Endothelial cell of umbilical vein (primary cell): Measurements from ENCODE around the gene PLCH1. TPM values are rescaled to one million over a fixed set of nuclear protein-coding genes. Genes with fewer than 3 reads are reported as not detected.

ENCODE experiments used
- BruUV-seq: library from RNA; stranded (reverse); fragments of 400-500 nt; replicated peaks from 2 replicates; lab custom pipeline; 2021; lab: Mats Ljungman, UMichigan
- CTCF ChIA-PET: fragments of 300-600, 350-600 bp; sonication (Branson Sonifier 250); formaldehyde crosslinking; loops from one replicate; lab custom pipeline; 2021; ENCODE audit warnings: antibody characterized with exemption, inconsistent platforms; lab: Charles Lee
- POLR2A ChIA-PET: fragments of 300-600, 350-600 bp; sonication (Branson Sonifier 250); formaldehyde crosslinking; loops from one replicate; lab custom pipeline; 2021; ENCODE audit warnings: antibody characterized with exemption, inconsistent platforms; lab: Charles Lee
- DNase-seq: peaks from one replicate; pipeline ENCODE4 v3.0.0-alpha.2; 2011; ENCODE audit warnings: low read depth, low spot score
- FAIRE-seq: peaks from 2 replicates; lab custom pipeline; 2011; peaks lifted over from hg19 to GRCh38; lab: Jason Lieb, UNC
- H2AFZ ChIP-seq: 2 replicates; pipeline ENCODE4 v1.6.0; 2012; ENCODE audit warnings: low read depth, low read length, control low read depth, inconsistent platforms
- H3K27ac ChIP-seq: 2 replicates; pipeline ENCODE4 v1.5.1; 2011; ENCODE audit warnings: low read depth, mild to moderate bottlenecking, control low read depth, low read length, moderate library complexity; ENCODE audit not compliant: insufficient read depth
- H3K27me3 ChIP-seq, 2 experiments: 2 replicates each; pipeline versions ENCODE4 v1.6.0 to v1.6.1; 2011; ENCODE audit warnings: low read length in 2 of 2, mixed read lengths in 1 of 2; ENCODE audit not compliant: control insufficient read depth in 2 of 2, insufficient read depth in 2 of 2
- H3K36me3 ChIP-seq, 2 experiments: 2 replicates in 1 of 2; 3 replicates in 1 of 2; pipeline ENCODE4 v1.5.1; 2011; ENCODE audit warnings: low read length in 2 of 2, mild to moderate bottlenecking in 1 of 2, moderate library complexity in 1 of 2; ENCODE audit not compliant: control insufficient read depth in 2 of 2, insufficient read depth in 2 of 2; ENCODE audit errors: extremely low read depth in 1 of 2
- H3K4me1 ChIP-seq: 3 replicates; pipeline ENCODE4 v1.5.1; 2011; ENCODE audit warnings: mild to moderate bottlenecking, low read length; ENCODE audit not compliant: control insufficient read depth, insufficient read depth; ENCODE audit errors: extremely low read depth
- H3K4me2 ChIP-seq: 2 replicates; pipeline ENCODE4 v1.6.1; 2011; ENCODE audit warnings: low read length, control low read depth, mixed read lengths; ENCODE audit not compliant: insufficient read depth
- H3K4me3 ChIP-seq, 3 experiments: fragments of 200-600 bp in 1 of 3; sonication (generic), shearing (Covaris generic) in 1 of 3; replicated peaks in 1 of 3; 2 replicates each; pipeline ENCODE4 v1.5.1; 2011 to 2016; ENCODE audit warnings: control low read depth in 3 of 3, low read length in 3 of 3, mild to moderate bottlenecking in 2 of 3, inconsistent platforms in 1 of 3, low read depth in 1 of 3, moderate library complexity in 1 of 3; ENCODE audit not compliant: insufficient read depth in 1 of 3
- H3K79me2 ChIP-seq: 2 replicates; pipeline ENCODE4 v1.6.0; 2012; ENCODE audit warnings: low read length, inconsistent platforms; ENCODE audit not compliant: control insufficient read depth, insufficient read depth
- H3K9ac ChIP-seq: replicated peaks from 2 replicates; pipeline ENCODE3; 2011; ENCODE audit warnings: low read length, control low read depth; ENCODE audit not compliant: insufficient read depth; ENCODE audit errors: extremely low read depth
- H3K9me1 ChIP-seq: replicated peaks from 3 replicates; pipeline ENCODE4 v1.6.0; 2011; ENCODE audit warnings: mild to moderate bottlenecking, low read length; ENCODE audit not compliant: control insufficient read depth, insufficient read depth; ENCODE audit errors: extremely low read depth
- H3K9me3 ChIP-seq: replicated peaks from 2 replicates; pipeline ENCODE4 v1.5.1; 2012; ENCODE audit warnings: low read length, inconsistent platforms; ENCODE audit not compliant: control insufficient read depth, insufficient read depth
- H4K20me1 ChIP-seq: replicated peaks from 2 replicates; pipeline ENCODE3; 2011; ENCODE audit warnings: mild to moderate bottlenecking, low read length; ENCODE audit not compliant: control insufficient read depth, insufficient read depth; ENCODE audit errors: extremely low read depth
- EZH2 ChIP-seq: IDR thresholded peaks from 2 replicates; pipeline ENCODE4 v1.6.1; 2012; ENCODE audit warnings: borderline replicate concordance, low read depth, mild to moderate bottlenecking, moderate library complexity, low read length, inconsistent platforms; ENCODE audit not compliant: severe bottlenecking
- FOS ChIP-seq: IDR thresholded peaks from 2 replicates; pipeline ENCODE4 v1.6.1; 2011; ENCODE audit warnings: mild to moderate bottlenecking, low read length, moderate library complexity, borderline replicate concordance; ENCODE audit not compliant: insufficient read depth
- GATA2 ChIP-seq: IDR thresholded peaks from 2 replicates; pipeline ENCODE4 v1.7.0; 2011; ENCODE audit warnings: low read depth, mild to moderate bottlenecking, moderate library complexity, mixed read lengths, low read length; ENCODE audit not compliant: insufficient read length, insufficient read depth
- JUN ChIP-seq: IDR thresholded peaks from 2 replicates; pipeline ENCODE4 v1.6.1; 2011; ENCODE audit warnings: borderline replicate concordance, low read depth; ENCODE audit not compliant: insufficient read length, insufficient read depth
- MYC ChIP-seq: IDR thresholded peaks from one replicate; pipeline ENCODE4 v1.6.1; 2011; ENCODE audit warnings: mild to moderate bottlenecking, low read depth, low read length
- POLR2A ChIP-seq: IDR thresholded peaks from 2 replicates; pipeline ENCODE4 v1.6.1; 2012; ENCODE audit warnings: low read depth, mild to moderate bottlenecking, control low read depth, low read length
- POLR2AphosphoS5 ChIP-seq: IDR thresholded peaks from 2 replicates; pipeline ENCODE4 v1.6.1; 2012; ENCODE audit warnings: low read depth, mild to moderate bottlenecking, control low read depth, low read length, moderate library complexity; ENCODE audit not compliant: insufficient read depth
- dilution Hi-C: fragments of 300-500 bp; cut with MboI; formaldehyde crosslinking; loops from one replicate; pipeline ENCODE4 v1.15.0; 2019; ENCODE audit warnings: low sequenced_read_pairs; ENCODE audit not compliant: extremely low pct_ligation_motif_present
- intact Hi-C: fragments of 100-400 bp; cut with micrococcal nuclease; formaldehyde crosslinking; loops from one replicate; pipeline ENCODE4 v1.10.0; 2022
- polyA plus RNA-seq, 4 experiments: library from polyadenylated mRNA; depleted of rRNA in 3 of 4; stranded (reverse) in 3 of 4; unstranded in 1 of 4; fragments of >200 nt; gene quantifications; 2 replicates each; pipeline versions ENCODE4 v1.2.1 to v1.2.3, GENCODE V29; 2011 to 2012; ENCODE audit warnings: missing spikeins in 1 of 4
- total RNA-seq: library from RNA; stranded (reverse); gene quantifications from 2 replicates; pipeline ENCODE4 v1.2.3, GENCODE V29; 2021
- TF ChIP-seq, protein P1 (sequence below): IDR thresholded peaks from 2 replicates; pipeline ENCODE4 v1.6.1; 2011; ENCODE audit not compliant: insufficient read depth, insufficient read length
- TF ChIP-seq, protein P2 (sequence below), 2 donors: IDR thresholded peaks; 1 replicate in 1 of 2; 2 replicates in 1 of 2; pipeline ENCODE4 v1.5.1; 2011; ENCODE audit warnings: low read length in 2 of 2, mild to moderate bottlenecking in 2 of 2, moderate library complexity in 2 of 2, control low read depth in 1 of 2, inconsistent platforms in 1 of 2, low read depth in 1 of 2; ENCODE audit not compliant: insufficient read depth in 1 of 2; ENCODE audit errors: extremely low read depth in 1 of 2

The PLCH1 gene
- total and polyA plus RNA-seq, 2 donors (not counting 3 experiments of a cell fraction or from before 2014, with no cell fraction given): 0.03 TPM; not detected in 1

DNA sequence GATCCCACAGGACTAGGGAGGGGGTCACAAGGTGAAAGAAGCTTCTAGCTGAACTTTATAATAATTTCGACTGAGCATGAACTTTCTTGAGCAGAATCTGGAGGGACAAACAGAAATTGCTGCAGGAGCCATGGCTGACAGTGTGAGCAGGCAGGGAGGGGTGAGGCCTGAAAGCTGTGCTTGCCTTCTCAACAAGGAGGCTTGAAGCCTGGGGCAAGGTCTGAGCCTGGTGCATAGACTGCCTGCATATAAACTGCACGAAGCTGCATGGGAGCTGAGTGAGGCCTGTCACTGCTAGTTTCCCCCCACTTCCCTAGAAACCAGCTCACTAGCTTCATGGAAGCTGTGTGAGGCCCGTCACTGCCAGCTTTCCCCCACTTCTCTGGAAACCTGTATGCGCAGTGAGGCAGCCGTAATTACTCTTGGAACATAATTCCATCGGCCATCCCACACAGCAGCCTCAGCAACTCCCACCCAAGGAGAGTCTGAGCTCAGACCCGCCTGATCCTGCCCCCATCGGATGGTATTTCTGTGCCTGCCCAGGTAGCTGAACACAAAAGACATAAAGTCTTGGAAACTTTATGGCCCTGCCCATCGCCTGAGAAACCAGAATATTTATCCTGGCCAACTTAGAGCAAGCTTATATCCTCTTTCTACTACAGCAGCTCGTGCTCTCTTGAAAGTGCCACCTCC, 136.5 kb downstream of the PLCH1 start:
- H3K4me2 ChIP-seq: no peak overlapping the region
- H3K4me3 ChIP-seq: no peak overlapping the region
- no peak overlapping the region for H3K9ac ChIP-seq
- H3K79me2 ChIP-seq: no peaks in the 10 kb centered on the region
- no peaks in the 10 kb centered on the region for H3K9me3 ChIP-seq
- no peak for FAIRE-seq
- no peaks in the 10 kb centered on the region for H3K36me3 ChIP-seq
- H3K9me1 ChIP-seq: no peaks in the 10 kb centered on the region
- no peak overlapping the region for H2AFZ ChIP-seq
- BruUV-seq: no TSS peak
- TF ChIP-seq MYC (no peak), GATA2 (no peak), FOS (no peak)
- no peaks in the 10 kb centered on the region for H3K27me3 ChIP-seq
- dilution Hi-C loops: no loop called here
- ChIA-PET CTCF (no interaction called here), POLR2A (no interaction called here)
- no peaks in the 10 kb centered on the region for H4K20me1 ChIP-seq
- no peak for DNase-seq
- intact Hi-C loops: no loop called here
- H3K27ac ChIP-seq: no peak overlapping the region
- H3K4me1 ChIP-seq: no peaks in the 10 kb centered on the region

DNA sequence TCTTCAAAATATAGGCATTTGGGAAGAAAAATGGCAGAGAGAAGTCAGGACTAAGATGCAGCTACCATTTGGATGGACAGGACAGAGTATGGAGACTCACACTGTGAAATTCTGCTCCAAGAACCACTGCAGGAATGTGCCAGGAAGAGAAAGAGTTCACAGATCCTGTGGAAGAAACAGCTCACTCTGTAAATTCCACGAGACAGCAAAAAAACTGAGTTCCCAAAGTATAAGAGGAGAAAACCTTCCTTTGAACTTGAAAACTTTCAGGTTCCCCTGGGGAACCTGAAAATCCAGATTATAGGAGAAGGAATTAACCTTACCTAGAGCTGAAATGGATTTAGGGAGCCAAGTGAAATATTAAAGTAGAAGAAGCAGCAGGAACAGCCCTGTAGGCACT, 137.1 kb downstream of the PLCH1 start:
- H3K27me3 ChIP-seq: no peaks in the 10 kb centered on the region
- intact Hi-C loops: no loop called here
- ChIA-PET POLR2A (no interaction called here), CTCF (no interaction called here)
- H3K4me1 ChIP-seq: no peaks in the 10 kb centered on the region
- no peak for TF ChIP-seq FOS
- TF ChIP-seq GATA2: no peak
- no peak for TF ChIP-seq MYC
- TF ChIP-seq POLR2AphosphoS5: no peak
- TF ChIP-seq, protein P1, sequence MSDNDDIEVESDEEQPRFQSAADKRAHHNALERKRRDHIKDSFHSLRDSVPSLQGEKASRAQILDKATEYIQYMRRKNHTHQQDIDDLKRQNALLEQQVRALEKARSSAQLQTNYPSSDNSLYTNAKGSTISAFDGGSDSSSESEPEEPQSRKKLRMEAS: no peak
- no peak for TF ChIP-seq POLR2A
- no peak for TF ChIP-seq EZH2
- TF ChIP-seq, protein P2, sequence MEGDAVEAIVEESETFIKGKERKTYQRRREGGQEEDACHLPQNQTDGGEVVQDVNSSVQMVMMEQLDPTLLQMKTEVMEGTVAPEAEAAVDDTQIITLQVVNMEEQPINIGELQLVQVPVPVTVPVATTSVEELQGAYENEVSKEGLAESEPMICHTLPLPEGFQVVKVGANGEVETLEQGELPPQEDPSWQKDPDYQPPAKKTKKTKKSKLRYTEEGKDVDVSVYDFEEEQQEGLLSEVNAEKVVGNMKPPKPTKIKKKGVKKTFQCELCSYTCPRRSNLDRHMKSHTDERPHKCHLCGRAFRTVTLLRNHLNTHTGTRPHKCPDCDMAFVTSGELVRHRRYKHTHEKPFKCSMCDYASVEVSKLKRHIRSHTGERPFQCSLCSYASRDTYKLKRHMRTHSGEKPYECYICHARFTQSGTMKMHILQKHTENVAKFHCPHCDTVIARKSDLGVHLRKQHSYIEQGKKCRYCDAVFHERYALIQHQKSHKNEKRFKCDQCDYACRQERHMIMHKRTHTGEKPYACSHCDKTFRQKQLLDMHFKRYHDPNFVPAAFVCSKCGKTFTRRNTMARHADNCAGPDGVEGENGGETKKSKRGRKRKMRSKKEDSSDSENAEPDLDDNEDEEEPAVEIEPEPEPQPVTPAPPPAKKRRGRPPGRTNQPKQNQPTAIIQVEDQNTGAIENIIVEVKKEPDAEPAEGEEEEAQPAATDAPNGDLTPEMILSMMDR (IDR thresholded peaks at IDR 0.05; ENCODE audit: extremely low read depth in 1 of 2, insufficient read depth in 1 of 2, low read depth in 1 of 2, low read length in 2 of 2): no peak
- no peak for TF ChIP-seq JUN
- H3K9ac ChIP-seq: no peak overlapping the region
- no peak overlapping the region for H2AFZ ChIP-seq
- dilution Hi-C loops: no loop called here
- FAIRE-seq: no peak
- H3K79me2 ChIP-seq: no peaks in the 10 kb centered on the region
- H3K9me3 ChIP-seq: no peaks in the 10 kb centered on the region
- H3K27ac ChIP-seq: no peak overlapping the region
- H3K36me3 ChIP-seq: no peaks in the 10 kb centered on the region
- no peak overlapping the region for H3K4me2 ChIP-seq
- no peak for DNase-seq
- H3K4me3 ChIP-seq: no peak overlapping the region
- no peaks in the 10 kb centered on the region for H4K20me1 ChIP-seq
- BruUV-seq: no TSS peak
- H3K9me1 ChIP-seq: no peaks in the 10 kb centered on the region
